CD8-positive, alpha-beta memory T cell (primary cell): Measurements from ENCODE around the gene DEFB127. TPM values are rescaled to one million over a fixed set of nuclear protein-coding genes. Genes with fewer than 3 reads are reported as not detected.

Source experiments
- polyA plus RNA-seq: library from polyadenylated mRNA; unstranded; fragments of 300-500 nt; fragmentation: Illumina TruSeq; gene quantifications from one replicate; pipeline ENCODE4 v1.2.3, GENCODE V29; 2021
- total RNA-seq, 2 experiments: library from RNA; stranded (reverse); gene quantifications; one replicate each; pipeline ENCODE4 v1.2.3, GENCODE V29; 2021

Gene DEFB127
- total and polyA plus RNA-seq, 3 experiments from 2014 or later: not detected

Other genes starting within 250 kb of the DEFB127 start
- not detected for gene DEFB125, start 69.8 kb upstream of the DEFB127 start, total RNA-seq
- gene DEFB125, start 69.8 kb upstream of the DEFB127 start, polyA plus RNA-seq: not detected
- not detected for gene DEFB126, start 14.9 kb upstream of the DEFB127 start, total RNA-seq
- gene DEFB126, start 14.9 kb upstream of the DEFB127 start, polyA plus RNA-seq: not detected
- gene DEFB128, start 32.3 kb downstream of the DEFB127 start, total RNA-seq: not detected
- not detected for gene DEFB128, start 32.3 kb downstream of the DEFB127 start, polyA plus RNA-seq
- not detected for gene DEFB129, start 69.8 kb downstream of the DEFB127 start, total RNA-seq
- not detected for gene DEFB129, start 69.8 kb downstream of the DEFB127 start, polyA plus RNA-seq
- gene DEFB132, start 100.3 kb downstream of the DEFB127 start, total RNA-seq: not detected
- not detected for gene DEFB132, start 100.3 kb downstream of the DEFB127 start, polyA plus RNA-seq
- 1 to 10 TPM; 3.7 to 4.3 TPM for gene C20orf96, start 133.3 kb downstream of the DEFB127 start, total RNA-seq
- gene C20orf96, start 133.3 kb downstream of the DEFB127 start, polyA plus RNA-seq: 0.46 TPM
- 10 to 100 TPM; 25.3 to 25.4 TPM for gene ZCCHC3, start 140.1 kb downstream of the DEFB127 start, total RNA-seq
- gene ZCCHC3, start 140.1 kb downstream of the DEFB127 start, polyA plus RNA-seq: 14.1 TPM
- gene SOX12, start 168.1 kb downstream of the DEFB127 start, total RNA-seq: 1 to 10 TPM; 4.7 to 5.1 TPM
- 0.64 TPM for gene SOX12, start 168.1 kb downstream of the DEFB127 start, polyA plus RNA-seq
- gene NRSN2, start 189.7 kb downstream of the DEFB127 start, total RNA-seq: 1 to 10 TPM; 7.6 to 9.5 TPM
- 1.0 TPM for gene NRSN2, start 189.7 kb downstream of the DEFB127 start, polyA plus RNA-seq
- 10 to 100 TPM; 24.6 to 28.7 TPM for gene TRIB3, start 223.3 kb downstream of the DEFB127 start, total RNA-seq
- gene TRIB3, start 223.3 kb downstream of the DEFB127 start, polyA plus RNA-seq: 12.0 TPM